ENCODE results near the gene MGMT.

- no peak for TF ChIP-seq CTCF (IDR thresholded peaks at IDR 0.05; ENCODE audit: poor library complexity, severe bottlenecking)
- no peak for TF ChIP-seq RAD21 (conservative IDR thresholded peaks at IDR 0.05)
- TF ChIP-seq POLR2AphosphoS5 (IDR thresholded peaks at IDR 0.05): no peak
- TF ChIP-seq TAF1 (IDR thresholded peaks at IDR 0.05; ENCODE audit: low read depth): no peak
- no peak for TF ChIP-seq EP300 (conservative IDR thresholded peaks at IDR 0.05; ENCODE audit: poor library complexity, severe bottlenecking)
- no peak for TF ChIP-seq REST (IDR thresholded peaks at IDR 0.05; ENCODE audit: borderline replicate concordance)
- no peak for TF ChIP-seq EZH2 (IDR thresholded peaks at IDR 0.05; ENCODE audit: borderline replicate concordance, insufficient read depth, low read length, poor library complexity, severe bottlenecking)
Observed at GRCh38 chr10:129694691-129695243, 227.7 kb downstream of the MGMT start.

Measured in neural cell (in vitro differentiated cells).